MCF 10A (cell line): ENCODE results near the gene WDR76. TPM values are rescaled to one million over a fixed set of nuclear protein-coding genes. Genes with fewer than 3 reads are reported as not detected.

ENCODE experiments used
- BruUV-seq: library from RNA; stranded (reverse); fragments of 400-500 nt; replicated peaks from 2 replicates; lab custom pipeline; 2021; lab: Mats Ljungman, UMichigan
- CTCF ChIA-PET: fragments of 300-600 bp; sonication (Branson Sonifier 250); formaldehyde crosslinking; extraction: SDS; loops from one replicate; lab custom pipeline; 2021; ENCODE audit warnings: antibody characterized with exemption, inconsistent platforms; lab: Yijun Ruan, JAX
- POLR2A ChIA-PET: fragments of 300-600, 350-650 bp; sonication (Branson Sonifier 250); formaldehyde crosslinking; extraction: SDS; loops from one replicate; lab custom pipeline; 2020; ENCODE audit warnings: antibody characterized with exemption, inconsistent platforms; lab: Yijun Ruan, JAX
- DNase-seq: peaks from one replicate; pipeline ENCODE4 v3.0.0-alpha.2; 2018; ENCODE audit not compliant: unreplicated experiment
- H3K27ac Mint-ChIP-seq: one replicate; pipeline ENCODE4 v1.8.0; 2022; ENCODE audit warnings: mild to moderate bottlenecking, low read depth, mixed read lengths; ENCODE audit not compliant: unreplicated experiment
- H3K27me3 Mint-ChIP-seq: one replicate; pipeline ENCODE4 v1.8.0; 2022; ENCODE audit warnings: mixed read lengths; ENCODE audit not compliant: insufficient read depth, unreplicated experiment
- H3K36me3 Mint-ChIP-seq: one replicate; pipeline ENCODE4 v1.8.0; 2022; ENCODE audit warnings: mild to moderate bottlenecking, moderate library complexity, mixed read lengths; ENCODE audit not compliant: insufficient read depth, unreplicated experiment
- H3K4me1 Mint-ChIP-seq: one replicate; pipeline ENCODE4 v1.8.0; 2022; ENCODE audit warnings: mixed read lengths; ENCODE audit not compliant: insufficient read depth, unreplicated experiment
- H3K4me3 Mint-ChIP-seq: one replicate; pipeline ENCODE4 v1.8.0; 2022; ENCODE audit warnings: mild to moderate bottlenecking, moderate library complexity, mixed read lengths; ENCODE audit not compliant: unreplicated experiment
- H3K9me3 Mint-ChIP-seq: one replicate; pipeline ENCODE4 v1.8.0; 2022; ENCODE audit warnings: mixed read lengths; ENCODE audit not compliant: unreplicated experiment
- CTCF ChIP-seq: fragments of 200-600 bp; IDR thresholded peaks from one replicate; pipeline ENCODE4 v1.8.0; 2022; ENCODE audit warnings: antibody characterized with exemption, mild to moderate bottlenecking; ENCODE audit not compliant: unreplicated experiment
- intact Hi-C: fragments of 100-400 bp; cut with micrococcal nuclease; formaldehyde crosslinking; loops from 2 replicates; pipeline ENCODE4 v1.14.1; 2022
- total RNA-seq: library from RNA; stranded (reverse); gene quantifications from 2 replicates; pipeline ENCODE4 v1.2.3, GENCODE V29; 2022

The WDR76 gene
- total RNA-seq, 1 experiment from 2014 or later: 6.9 TPM

- Mint-ChIP-seq H3K4me1 (no peaks in the 10 kb centered on the region), H3K27ac (no peak overlapping the region), H3K4me3 (no peak overlapping the region), H3K27me3 (no peaks in the 10 kb centered on the region), H3K9me3 (no peaks in the 10 kb centered on the region), H3K36me3 (peaks cover 17% of the 10 kb centered on the region)
- CTCF ChIA-PET: interaction anchor here (0.6 to 1.5 kb wide), 7 partner anchors 11 to 194 kb away, joined by 3 to 5 read pairs (median 3); no protein-coding TSS in a partner anchor
- no peak for TF ChIP-seq CTCF
- no peak for DNase-seq
- intact Hi-C loops: loop anchor here (1.0 kb wide), 1 partner anchor 347 kb away; no protein-coding TSS in a partner anchor
- POLR2A ChIA-PET: no interaction called here
- BruUV-seq: no TSS peak
Observed at GRCh38 chr15:43871835-43872234, 45.0 kb downstream of the WDR76 start.

- no peaks in the 10 kb centered on the region for H3K27me3 Mint-ChIP-seq
- peak; percentile 41 for TF ChIP-seq CTCF
- ChIA-PET POLR2A (no interaction called here), CTCF (interaction anchor here (0.5 to 1.5 kb wide), 9 partner anchors 10 to 687 kb away, joined by 3 to 5 read pairs (median 4); no protein-coding TSS in a partner anchor)
- BruUV-seq: no TSS peak
- H3K4me1 Mint-ChIP-seq: no peaks in the 10 kb centered on the region
- H3K4me3 Mint-ChIP-seq: no peak overlapping the region
- intact Hi-C loops: loop anchor here (1.0 kb wide), 1 partner anchor 347 kb away; no protein-coding TSS in a partner anchor
- peaks cover 16% of the 10 kb centered on the region for H3K36me3 Mint-ChIP-seq
- peak; percentile 61 for DNase-seq
- no peaks in the 10 kb centered on the region for H3K9me3 Mint-ChIP-seq
- H3K27ac Mint-ChIP-seq: no peak overlapping the region
Observed at GRCh38 chr15:43872416-43873020, 45.7 kb downstream of the WDR76 start.

- Mint-ChIP-seq H3K36me3 (peaks cover 11% of the 10 kb centered on the region), H3K9me3 (no peaks in the 10 kb centered on the region), H3K4me3 (no peak overlapping the region), H3K27me3 (no peaks in the 10 kb centered on the region), H3K4me1 (no peaks in the 10 kb centered on the region), H3K27ac (no peak overlapping the region)
- ChIA-PET POLR2A (interaction anchor here (0.7 kb wide), 1 partner anchor 493 kb away, joined by 3 read pairs; no protein-coding TSS in a partner anchor), CTCF (interaction anchor here (0.7 kb wide), 2 partner anchors 64 to 676 kb away, joined by 3 read pairs; no protein-coding TSS in a partner anchor)
- no TSS peak for BruUV-seq
- intact Hi-C loops: no loop called here
- DNase-seq: no peak
- no peak for TF ChIP-seq CTCF
Observed at GRCh38 chr15:43873651-43874050, 46.8 kb downstream of the WDR76 start.

DNA sequence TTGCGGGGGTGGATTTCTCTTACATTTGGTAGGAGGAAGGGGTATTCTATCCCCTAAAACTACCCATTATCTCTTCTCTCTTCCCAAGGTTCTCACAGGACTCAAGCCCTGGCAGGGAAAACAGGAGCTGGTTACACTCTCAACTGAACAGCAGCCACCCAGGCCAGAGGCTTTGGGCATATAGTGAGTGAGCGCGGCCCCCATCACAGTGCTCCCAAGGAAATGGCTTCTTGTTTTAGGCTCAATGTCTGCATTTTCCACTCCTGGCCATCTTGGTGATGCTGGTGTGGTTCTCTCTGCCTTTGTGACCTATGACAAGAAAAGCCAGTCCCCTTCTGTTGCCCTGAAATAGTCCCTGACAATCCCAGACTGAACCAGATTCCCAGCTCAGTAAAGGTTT, 50.1 kb downstream of the WDR76 start:
- intact Hi-C loops: no loop called here
- Mint-ChIP-seq H3K36me3 (peaks cover 12% of the 10 kb centered on the region), H3K4me3 (no peak overlapping the region), H3K9me3 (no peaks in the 10 kb centered on the region), H3K27ac (no peak overlapping the region), H3K27me3 (no peaks in the 10 kb centered on the region), H3K4me1 (no peaks in the 10 kb centered on the region)
- TF ChIP-seq CTCF: no peak
- no TSS peak for BruUV-seq
- DNase-seq: no peak
- CTCF ChIA-PET: no interaction called here
- POLR2A ChIA-PET: interaction anchor here (0.6 kb wide), 1 partner anchor 38 kb away, joined by 3 read pairs; no protein-coding TSS in a partner anchor
